Neural crest cell (in vitro differentiated cells): ENCODE measurements around the gene PRKG1. TPM values are rescaled to one million over a fixed set of nuclear protein-coding genes. Genes with fewer than 3 reads are reported as not detected.

ENCODE experiments used
- DNase-seq: peaks from one replicate; pipeline ENCODE4 v3.0.0; 2021; ENCODE audit warnings: low read depth, mixed read lengths, low spot score
- H3K27ac Mint-ChIP-seq: one replicate; pipeline ENCODE4 v1.8.0; 2021; ENCODE audit warnings: mild to moderate bottlenecking, mixed read lengths; ENCODE audit not compliant: unreplicated experiment
- H3K27me3 Mint-ChIP-seq: 2 replicates; pipeline ENCODE4 v1.8.0; 2021; ENCODE audit warnings: low read depth, mild to moderate bottlenecking, mixed read lengths
- H3K36me3 Mint-ChIP-seq: 2 replicates; pipeline ENCODE4 v1.8.0; 2021; ENCODE audit warnings: low read depth, mild to moderate bottlenecking, mixed read lengths
- H3K4me1 Mint-ChIP-seq: 2 replicates; pipeline ENCODE4 v1.8.0; 2021; ENCODE audit warnings: mixed read lengths
- H3K4me3 Mint-ChIP-seq: one replicate; pipeline ENCODE4 v1.8.0; 2021; ENCODE audit warnings: mild to moderate bottlenecking, mixed read lengths
- H3K9me3 Mint-ChIP-seq: 2 replicates; pipeline ENCODE4 v1.8.0; 2021; ENCODE audit warnings: mixed read lengths
- total RNA-seq: library from RNA; stranded (reverse); gene quantifications from 2 replicates; pipeline ENCODE4 v1.2.1, GENCODE V29; 2021
- TF ChIP-seq, protein P1 (sequence below): fragments of 200-600 bp; sonication (generic); conservative IDR thresholded peaks from 2 replicates; pipeline ENCODE4 v1.5.0; 2021; ENCODE audit warnings: antibody characterized with exemption, mild to moderate bottlenecking

The PRKG1 gene
- total RNA-seq, 1 donor from 2014 or later, result 4.4 TPM

DNA sequence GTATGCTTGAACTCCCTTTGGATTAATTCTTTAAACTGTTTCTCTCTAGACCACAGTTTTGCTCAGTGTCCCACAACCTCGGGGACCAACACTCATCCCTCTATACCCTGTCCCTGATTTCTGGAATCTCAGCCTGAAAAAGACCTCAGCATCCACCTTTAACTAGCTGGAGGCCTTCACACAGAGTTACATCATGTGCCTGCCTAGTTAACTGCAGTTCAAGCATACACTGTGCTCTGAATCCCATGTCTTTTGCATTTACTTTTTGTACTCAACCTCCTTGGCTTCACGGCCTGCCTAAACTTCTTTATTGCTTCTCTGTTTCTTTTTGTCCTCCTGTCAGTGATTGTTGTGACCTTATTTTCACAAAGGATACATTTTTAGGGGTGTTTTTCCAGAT, 66.7 kb downstream of the PRKG1 start:
- Mint-ChIP-seq H3K27ac (no peak overlapping the region), H3K27me3 (no peaks in the 10 kb centered on the region), H3K4me1 (no peaks in the 10 kb centered on the region), H3K36me3 (no peaks in the 10 kb centered on the region), H3K9me3 (no peaks in the 10 kb centered on the region), H3K4me3 (no peak overlapping the region)
- DNase-seq, result no peak
- TF ChIP-seq, protein P1, sequence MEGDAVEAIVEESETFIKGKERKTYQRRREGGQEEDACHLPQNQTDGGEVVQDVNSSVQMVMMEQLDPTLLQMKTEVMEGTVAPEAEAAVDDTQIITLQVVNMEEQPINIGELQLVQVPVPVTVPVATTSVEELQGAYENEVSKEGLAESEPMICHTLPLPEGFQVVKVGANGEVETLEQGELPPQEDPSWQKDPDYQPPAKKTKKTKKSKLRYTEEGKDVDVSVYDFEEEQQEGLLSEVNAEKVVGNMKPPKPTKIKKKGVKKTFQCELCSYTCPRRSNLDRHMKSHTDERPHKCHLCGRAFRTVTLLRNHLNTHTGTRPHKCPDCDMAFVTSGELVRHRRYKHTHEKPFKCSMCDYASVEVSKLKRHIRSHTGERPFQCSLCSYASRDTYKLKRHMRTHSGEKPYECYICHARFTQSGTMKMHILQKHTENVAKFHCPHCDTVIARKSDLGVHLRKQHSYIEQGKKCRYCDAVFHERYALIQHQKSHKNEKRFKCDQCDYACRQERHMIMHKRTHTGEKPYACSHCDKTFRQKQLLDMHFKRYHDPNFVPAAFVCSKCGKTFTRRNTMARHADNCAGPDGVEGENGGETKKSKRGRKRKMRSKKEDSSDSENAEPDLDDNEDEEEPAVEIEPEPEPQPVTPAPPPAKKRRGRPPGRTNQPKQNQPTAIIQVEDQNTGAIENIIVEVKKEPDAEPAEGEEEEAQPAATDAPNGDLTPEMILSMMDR, result no peak

DNA sequence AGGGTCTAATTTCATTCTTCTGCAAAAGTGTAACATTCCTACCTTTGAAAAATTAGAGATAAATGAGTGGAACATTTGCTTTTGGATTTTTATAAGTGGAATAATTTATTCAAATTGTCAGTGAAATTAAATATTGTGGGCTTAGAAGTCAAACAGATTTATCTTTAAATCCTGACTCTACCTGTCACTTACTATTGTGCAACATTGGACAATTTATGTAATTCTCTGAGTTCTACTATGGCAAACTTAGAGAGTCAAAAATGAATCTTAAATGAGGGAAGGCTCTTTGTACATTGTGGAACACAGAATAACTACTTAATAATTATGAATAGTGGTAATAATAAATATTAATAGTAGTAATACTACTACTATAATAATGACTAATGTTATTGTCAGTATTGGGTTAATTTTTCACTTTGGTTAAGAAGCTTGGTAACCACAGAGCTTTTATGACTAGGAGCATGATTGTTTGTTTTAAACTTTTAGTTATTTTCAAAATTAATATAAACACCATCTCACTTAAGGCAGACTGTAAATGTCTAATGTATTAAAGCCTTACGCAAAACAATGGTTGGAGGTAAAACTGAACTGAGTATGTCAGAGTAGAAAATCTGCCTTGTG, 70.0 kb downstream of the PRKG1 start:
- DNase-seq, result no peak
- no peaks in the 10 kb centered on the region for H3K9me3 Mint-ChIP-seq
- H3K27me3 Mint-ChIP-seq, result no peaks in the 10 kb centered on the region
- no peak overlapping the region for H3K27ac Mint-ChIP-seq
- no peaks in the 10 kb centered on the region for H3K36me3 Mint-ChIP-seq
- H3K4me3 Mint-ChIP-seq, result no peak overlapping the region
- no peaks in the 10 kb centered on the region for H3K4me1 Mint-ChIP-seq
- TF ChIP-seq, protein P1, result no peak

DNA sequence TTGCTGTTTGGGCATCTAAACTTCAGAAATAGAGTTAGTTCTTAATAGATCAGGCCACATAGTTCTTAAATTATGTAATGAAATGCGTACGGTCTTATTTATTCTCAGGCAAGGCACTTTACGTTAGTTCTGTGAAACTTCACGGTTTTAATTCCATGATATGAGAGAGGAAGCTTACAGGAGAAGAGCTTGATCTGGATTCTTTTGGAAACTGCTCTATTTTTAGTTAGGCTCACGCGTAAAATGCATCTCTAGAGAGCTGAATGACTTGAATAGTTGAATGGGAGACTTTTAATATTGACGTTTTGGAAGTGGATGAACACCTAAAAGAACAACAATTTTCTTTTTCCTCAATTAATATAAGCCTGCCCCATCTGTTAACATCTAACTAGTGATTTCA, 71.1 kb downstream of the PRKG1 start:
- Mint-ChIP-seq H3K27ac (no peak overlapping the region), H3K4me3 (no peak overlapping the region), H3K27me3 (no peaks in the 10 kb centered on the region), H3K36me3 (no peaks in the 10 kb centered on the region), H3K4me1 (no peaks in the 10 kb centered on the region), H3K9me3 (no peaks in the 10 kb centered on the region)
- TF ChIP-seq, protein P1, result no peak
- no peak for DNase-seq

DNA sequence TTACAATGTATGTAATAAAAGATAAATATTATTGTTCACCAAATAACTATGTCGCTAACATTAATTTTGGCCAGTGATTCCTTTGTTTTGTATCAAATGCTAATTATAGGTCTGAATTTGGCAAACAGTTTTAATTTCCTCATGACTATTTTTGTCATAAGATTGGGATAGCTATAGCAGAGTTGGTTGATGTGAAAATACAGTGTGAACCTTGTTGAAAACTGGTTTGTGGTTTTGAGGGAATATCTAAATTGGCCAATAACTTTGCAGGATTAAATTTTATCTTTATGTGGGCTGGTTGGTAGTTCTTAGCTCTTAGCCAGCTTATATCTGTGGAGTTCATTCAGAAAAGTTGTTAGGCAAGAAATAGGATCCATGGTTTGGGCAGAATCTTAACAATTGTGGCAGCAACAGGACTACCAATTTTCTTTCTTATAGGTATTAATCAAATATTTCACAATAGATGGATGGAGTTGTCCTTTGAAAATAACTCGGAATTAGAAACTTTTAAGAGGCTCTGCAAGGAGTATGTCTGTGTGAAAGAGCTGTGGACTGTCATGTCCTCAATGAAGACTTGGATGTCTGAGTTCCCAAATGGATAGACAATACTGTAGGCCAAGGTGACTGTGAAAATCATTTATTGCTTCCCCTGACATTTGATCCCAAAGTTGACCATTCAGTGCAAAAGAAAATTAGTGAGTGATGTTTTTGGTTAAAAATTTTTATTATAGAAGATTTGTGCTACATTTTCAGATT, 73.5 kb downstream of the PRKG1 start:
- no peaks in the 10 kb centered on the region for H3K27me3 Mint-ChIP-seq
- no peak for DNase-seq
- no peaks in the 10 kb centered on the region for H3K36me3 Mint-ChIP-seq
- TF ChIP-seq, protein P1, result no peak
- H3K9me3 Mint-ChIP-seq, result no peaks in the 10 kb centered on the region
- no peaks in the 10 kb centered on the region for H3K4me1 Mint-ChIP-seq
- no peak overlapping the region for H3K27ac Mint-ChIP-seq
- no peak overlapping the region for H3K4me3 Mint-ChIP-seq

DNA sequence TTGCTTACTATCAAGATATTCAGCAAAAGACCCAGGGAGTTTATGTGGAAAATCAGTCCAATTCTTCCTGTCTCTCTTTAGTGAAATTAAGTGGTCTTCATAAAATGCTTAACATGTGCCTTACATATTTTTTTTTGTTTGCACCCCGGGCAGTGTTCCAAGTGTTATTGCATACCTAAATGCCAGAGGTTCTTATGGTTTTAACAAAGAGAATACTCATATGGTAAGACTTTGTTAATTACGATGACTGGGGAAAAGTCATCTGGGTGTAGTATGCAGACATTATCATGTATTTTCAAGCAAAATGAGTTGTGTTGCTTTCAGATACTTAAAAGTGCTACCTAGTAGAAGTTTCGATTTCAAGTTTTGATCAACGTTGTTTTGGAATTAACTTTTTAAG, 82.6 kb downstream of the PRKG1 start:
- Mint-ChIP-seq H3K9me3 (no peaks in the 10 kb centered on the region), H3K27me3 (no peaks in the 10 kb centered on the region), H3K4me1 (peaks cover 2% of the 10 kb centered on the region), H3K27ac (no peak overlapping the region), H3K4me3 (no peak overlapping the region), H3K36me3 (no peaks in the 10 kb centered on the region)
- no peak for DNase-seq
- TF ChIP-seq, protein P1, result no peak
